Forelimb muscle (tissue), 1 donor: ENCODE results near the gene GNG2. TPM values are rescaled to one million over a fixed set of nuclear protein-coding genes. Genes with fewer than 3 reads are reported as not detected.
A peak's percentile ranks its signal among the peaks of the same experiment; 100 is the strongest.
"Not testable (repeated sequence)": the region's sequence is repeated elsewhere in the genome, so short reads cannot be mapped to it uniquely, and the experiment has no call there.

Source experiments
- DNase-seq: peaks from one replicate; pipeline ENCODE4 v3.0.0-alpha.2; 2013; ENCODE audit warnings: low read depth
- polyA plus RNA-seq: library from polyadenylated mRNA; unstranded; fragments of 120-200 nt; gene quantifications from one replicate; pipeline ENCODE4 v1.2.1, GENCODE V29; 2013; ENCODE audit not compliant: insufficient read length

The GNG2 gene
- polyA plus RNA-seq, 1 donor = 41.1 TPM

- DNase-seq = no peak
These were observed 29.4 kb downstream of the GNG2 start for GRCh38 chr14:51889851-51890250.

- DNase-seq = no peak
These were observed 33.8 kb downstream of the GNG2 start for GRCh38 chr14:51894250-51894649.

GRCh38 chr14:51895375-51895774, 35.0 kb downstream of the GNG2 start:
- DNase-seq = no peak

- no peak for DNase-seq
These were observed 37.5 kb downstream of the GNG2 start for GRCh38 chr14:51897791-51898355.

- DNase-seq = no peak
These were observed 41.1 kb downstream of the GNG2 start for GRCh38 chr14:51901475-51902024.

- not testable (repeated sequence) for DNase-seq
These were observed 45.3 kb downstream of the GNG2 start for GRCh38 chr14:51905656-51906121.

GRCh38 chr14:51908086-51908485, 47.7 kb downstream of the GNG2 start:
- DNase-seq = no peak

GRCh38 chr14:51912112-51912786, 51.8 kb downstream of the GNG2 start:
- no peak for DNase-seq

GRCh38 chr14:51914310-51914709, 53.9 kb downstream of the GNG2 start:
- DNase-seq = no peak

GRCh38 chr14:51917193-51917592, 56.8 kb downstream of the GNG2 start:
- peak; percentile 81 for DNase-seq

- no peak for DNase-seq
These were observed 60.6 kb downstream of the GNG2 start for GRCh38 chr14:51921026-51921425.

- no peak for DNase-seq
These were observed 62.2 kb downstream of the GNG2 start for GRCh38 chr14:51922624-51923023.

- DNase-seq = no peak
These were observed 64.2 kb downstream of the GNG2 start for GRCh38 chr14:51924600-51924999.

GRCh38 chr14:51925980-51926379, 65.6 kb downstream of the GNG2 start:
- no peak for DNase-seq

GRCh38 chr14:51926449-51926848, 66.0 kb downstream of the GNG2 start:
- no peak for DNase-seq

- no peak for DNase-seq
These were observed 68.2 kb downstream of the GNG2 start for GRCh38 chr14:51928568-51928967.

- no peak for DNase-seq
These were observed 68.8 kb downstream of the GNG2 start for GRCh38 chr14:51929166-51929565.

GRCh38 chr14:51929910-51930682, 69.7 kb downstream of the GNG2 start:
- DNase-seq = no peak

GRCh38 chr14:51931308-51931707, 70.9 kb downstream of the GNG2 start:
- DNase-seq = no peak

GRCh38 chr14:51933191-51933590, 72.8 kb downstream of the GNG2 start:
- no peak for DNase-seq

- DNase-seq = no peak
These were observed 77.7 kb downstream of the GNG2 start for GRCh38 chr14:51938137-51938536.

- no peak for DNase-seq
These were observed 78.4 kb downstream of the GNG2 start for GRCh38 chr14:51938821-51939220.

- DNase-seq = no peak
These were observed 78.8 kb downstream of the GNG2 start for GRCh38 chr14:51939226-51939625.
